Cardiac muscle cell (in vitro differentiated cells and primary cell): ENCODE measurements around the gene MESD. TPM values are rescaled to one million over a fixed set of nuclear protein-coding genes. Genes with fewer than 3 reads are reported as not detected.
A peak's percentile ranks its signal among the peaks of the same experiment; 100 is the strongest.

Experiments used
- DNase-seq, 2 donors: peaks; one replicate each; pipeline versions ENCODE4 v3.0.0 to v3.0.0-alpha.2; 2010 to 2017; ENCODE audit warnings: low read depth in 1 of 2, low spot score in 1 of 2
- H3K27ac ChIP-seq: fragments of 200-600 bp; sonication (generic); 2 replicates; pipeline ENCODE4 v1.5.1; 2016
- H3K27me3 ChIP-seq: fragments of 200-600 bp; sonication (generic); 2 replicates; pipeline ENCODE4 v1.6.0; 2016; ENCODE audit warnings: control low read depth
- H3K36me3 ChIP-seq: fragments of 200-600 bp; sonication (generic); 2 replicates; pipeline ENCODE4 v1.5.1; 2016; ENCODE audit warnings: control low read depth
- H3K4me1 ChIP-seq: fragments of 200-600 bp; sonication (generic); 2 replicates; pipeline ENCODE4 v1.8.1; 2017; ENCODE audit warnings: low read depth, mild to moderate bottlenecking, mixed run types
- H3K4me3 ChIP-seq: fragments of 200-600 bp; sonication (generic); 2 replicates; pipeline ENCODE4 v1.5.1; 2016; ENCODE audit warnings: mild to moderate bottlenecking
- H3K9me3 ChIP-seq: fragments of 200-600 bp; sonication (generic); 2 replicates; pipeline ENCODE4 v1.5.1; 2017; ENCODE audit warnings: low read depth, mild to moderate bottlenecking, control low read depth
- CTCF ChIP-seq: IDR thresholded peaks from 2 replicates; pipeline ENCODE4 v1.5.1; 2012; ENCODE audit warnings: low read depth, mild to moderate bottlenecking, low read length
- polyA plus RNA-seq: library from polyadenylated mRNA; unstranded; fragments of >200 nt; fragmentation: Nextera tagmentation; extraction: Ambion mirVana; gene quantifications from 2 replicates; pipeline ENCODE4 v1.2.1, GENCODE V29; 2016
- total RNA-seq: library from RNA; depleted of rRNA; stranded (reverse); fragments of >200 nt; gene quantifications from 2 replicates; pipeline ENCODE4 v1.2.3, GENCODE V29; 2016

Gene MESD
- 19.1 and 20.1 TPM in 2 replicates for total RNA-seq
- 25.3 and 35.8 TPM in 2 replicates for polyA plus RNA-seq

DNA sequence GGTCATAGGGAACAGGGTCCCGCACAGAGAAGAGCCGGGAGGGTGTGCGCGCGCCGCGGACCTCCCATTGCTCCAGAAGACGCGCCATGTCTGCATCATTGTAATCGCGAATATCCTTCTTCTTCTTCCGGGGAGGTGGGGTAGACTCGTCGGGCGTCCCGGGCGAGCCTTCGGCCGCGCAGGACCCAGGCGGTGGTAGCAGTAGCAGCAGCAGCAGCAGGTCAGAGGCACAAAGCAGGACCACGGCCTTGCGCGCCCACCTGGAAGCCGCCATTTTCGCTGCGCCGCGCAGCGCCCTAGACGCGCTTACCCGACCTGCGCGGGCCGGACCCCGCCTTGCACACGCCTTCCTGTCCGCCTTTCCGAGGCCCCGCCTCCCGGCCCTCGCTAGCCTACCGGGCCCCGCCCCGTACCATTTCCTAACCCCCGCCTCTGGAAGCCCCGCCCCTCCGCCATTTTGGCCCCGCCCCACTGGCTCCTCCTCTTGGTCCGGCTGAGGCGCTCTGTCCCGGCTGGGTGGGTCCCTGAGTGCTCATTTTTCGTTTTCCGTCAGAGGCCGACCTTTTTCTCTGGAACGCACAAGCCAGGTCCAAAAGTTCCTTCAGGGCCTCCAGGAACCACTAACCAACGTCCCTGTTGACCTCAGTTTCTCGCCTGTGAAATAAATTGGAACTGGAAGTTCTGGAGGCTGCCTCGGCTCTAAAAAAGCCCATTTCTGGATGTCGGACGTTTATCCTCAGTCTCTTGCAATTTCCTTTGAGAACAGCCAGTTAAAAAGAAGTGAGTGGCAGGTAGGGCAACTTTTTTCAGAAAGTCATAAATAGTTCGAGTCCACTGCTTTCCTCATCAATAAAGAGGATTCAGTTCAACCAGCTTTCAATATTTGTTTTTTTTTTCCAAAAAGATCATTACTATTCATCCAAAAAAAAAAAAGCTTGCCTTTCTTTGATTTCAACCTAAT lies at the start of gene MESD:
Gene MESD (minus strand): TSS at position 302 of the 961 bp plus-strand sequence. CDS start 28 bp downstream, at position 274.
- peak; percentile 97 for DNase-seq
- peaks cover 13% of the 10 kb centered on the region for H3K4me1 ChIP-seq
- no peak for TF ChIP-seq CTCF
- peak within 1 kb of the TSS; percentile 61 for H3K27ac ChIP-seq
- H3K9me3 ChIP-seq = no peaks in the 10 kb centered on the region
- H3K4me3 ChIP-seq = peak within 1 kb of the TSS; percentile 60
- H3K36me3 ChIP-seq = no peaks in the 10 kb centered on the region
- no peaks in the 10 kb centered on the region for H3K27me3 ChIP-seq

- no peaks in the 10 kb centered on the region for H3K9me3 ChIP-seq
- H3K27ac ChIP-seq = no peak overlapping the region
- H3K4me3 ChIP-seq = no peak overlapping the region
- H3K27me3 ChIP-seq = no peaks in the 10 kb centered on the region
- H3K36me3 ChIP-seq = no peaks in the 10 kb centered on the region
- TF ChIP-seq CTCF = no peak
- peak in 1 of 2 donors; percentile 48 for DNase-seq
- no peaks in the 10 kb centered on the region for H3K4me1 ChIP-seq
Observed at GRCh38 chr15:81038975-81039607, 49.5 kb upstream of the MESD start.

DNA sequence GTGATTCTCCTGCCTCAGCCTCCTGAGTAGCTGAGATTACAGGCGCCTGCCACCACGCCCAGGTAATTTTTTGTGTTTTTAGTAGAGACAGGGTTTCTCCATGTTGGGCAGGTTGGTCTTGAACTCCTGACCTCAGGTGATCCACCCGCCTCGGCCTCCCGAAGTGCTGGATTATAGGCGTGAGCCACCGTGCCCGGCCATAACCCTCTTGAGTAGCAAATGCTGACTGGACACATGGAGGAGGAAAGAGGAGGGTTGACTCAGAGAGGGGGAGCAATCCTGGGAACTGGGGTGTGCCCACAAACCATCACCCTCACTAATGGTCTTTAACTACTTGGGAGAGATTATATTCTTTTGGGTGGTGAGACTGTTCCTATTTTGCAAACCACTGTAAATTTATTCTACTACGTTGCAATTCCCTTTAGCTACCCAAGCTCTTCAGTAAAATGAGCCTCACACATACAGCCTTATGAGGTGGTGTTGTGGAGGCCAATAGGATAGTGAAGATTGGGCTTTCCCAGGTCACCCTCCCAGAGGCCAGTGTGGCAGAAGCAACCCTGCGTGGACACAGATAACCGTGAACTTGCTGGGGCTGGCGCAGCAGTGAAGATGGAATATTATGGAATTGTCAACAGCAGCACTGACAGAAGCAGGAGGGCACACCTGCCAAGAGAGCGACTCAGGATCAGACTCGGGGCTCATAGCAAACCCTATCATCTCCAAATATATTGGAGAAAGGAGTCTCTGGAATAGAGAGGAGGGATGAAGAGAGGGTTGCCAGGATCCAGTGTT lies 48.5 kb upstream of the MESD start:
- DNase-seq = no peak
- H3K4me1 ChIP-seq = no peaks in the 10 kb centered on the region
- no peak for TF ChIP-seq CTCF

DNA sequence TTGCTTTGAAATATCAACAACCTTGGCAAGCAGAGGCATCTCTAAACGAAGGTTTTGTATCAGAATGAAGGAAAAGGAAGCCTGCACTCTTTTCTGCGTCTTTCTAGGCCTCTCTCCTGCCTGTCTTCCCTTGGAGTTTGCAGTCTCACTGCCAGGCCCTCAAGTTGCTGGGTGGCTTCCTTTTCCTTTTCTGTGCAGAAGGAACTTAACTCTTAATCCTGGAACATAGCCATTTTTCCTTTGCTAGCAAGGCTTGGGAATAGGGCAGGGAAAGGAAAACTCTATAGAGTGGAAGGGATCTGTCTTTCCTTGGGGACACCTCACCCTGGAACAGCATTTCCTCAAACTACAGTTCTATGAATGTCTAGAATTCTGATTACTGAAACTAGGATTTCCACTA lies 43.9 kb upstream of the MESD start:
- Histone ChIP-seq H3K9me3 (no peaks in the 10 kb centered on the region), H3K27me3 (peaks cover 3% of the 10 kb centered on the region), H3K36me3 (no peaks in the 10 kb centered on the region), H3K4me3 (no peak overlapping the region), H3K27ac (no peak overlapping the region), H3K4me1 (no peaks in the 10 kb centered on the region)
- TF ChIP-seq CTCF = no peak
- no peak for DNase-seq

More for the DNA sequence above, 48.5 kb upstream of the MESD start:
- no peaks in the 10 kb centered on the region for H3K27me3 ChIP-seq
- no peak overlapping the region for H3K27ac ChIP-seq
- H3K36me3 ChIP-seq = no peaks in the 10 kb centered on the region
- no peak overlapping the region for H3K4me3 ChIP-seq
- no peaks in the 10 kb centered on the region for H3K9me3 ChIP-seq

- Histone ChIP-seq H3K27me3 (peaks cover 3% of the 10 kb centered on the region), H3K4me3 (no peak overlapping the region), H3K9me3 (no peaks in the 10 kb centered on the region), H3K4me1 (no peaks in the 10 kb centered on the region), H3K27ac (no peak overlapping the region), H3K36me3 (no peaks in the 10 kb centered on the region)
- DNase-seq = no peak
- no peak for TF ChIP-seq CTCF
Observed at GRCh38 chr15:81032818-81033217, 43.2 kb upstream of the MESD start.
